DMS153 treated with DMSO at 0.1 percent for 48 hours (cell line): ENCODE measurements around the gene GALNT10.

Experiments used
- DNase-seq: peaks from one replicate; lab custom pipeline; 2025; ENCODE audit not compliant: unreplicated experiment; lab: John Stamatoyannopoulos, UW

Gene GALNT10

DNA sequence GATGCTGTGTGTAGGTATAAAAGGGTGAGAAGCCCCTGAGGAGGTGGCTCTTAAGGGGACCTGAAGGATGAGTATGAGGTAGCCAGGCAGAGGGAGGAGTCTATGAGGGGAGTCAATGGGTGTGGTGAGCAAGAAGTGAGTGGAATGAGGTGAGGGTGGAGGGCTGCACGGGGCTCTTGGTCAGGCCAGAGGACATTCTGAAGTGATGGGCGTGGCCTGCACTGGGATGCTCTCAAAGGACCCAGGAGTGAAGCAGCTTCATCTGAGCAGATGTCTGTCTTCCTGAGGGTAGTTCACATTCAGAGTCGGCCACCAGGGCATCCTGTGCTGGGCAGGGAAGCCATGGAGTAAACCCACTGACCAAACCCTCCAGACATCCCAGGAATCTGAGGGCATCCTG is 210.1 kb downstream of the GALNT10 start:
- DNase-seq: no peak

DNA sequence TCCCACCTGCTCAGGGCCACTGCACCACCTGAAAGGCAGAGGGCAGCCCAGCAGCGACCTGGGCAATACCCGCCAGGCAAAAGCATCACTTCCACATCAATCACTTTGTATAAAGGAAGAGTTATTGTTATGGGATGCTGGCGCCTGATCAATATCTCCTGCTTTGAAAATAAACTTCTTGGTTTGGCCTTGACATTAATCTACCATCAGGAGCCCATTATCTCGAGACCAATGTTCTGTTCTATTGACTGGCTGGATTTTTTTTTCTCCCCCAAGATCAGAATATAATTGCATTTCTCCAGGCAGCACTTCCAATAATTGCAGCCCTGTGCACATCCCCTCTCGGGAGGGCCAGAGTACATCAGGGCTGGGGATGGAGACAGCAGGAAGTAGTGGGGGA is 210.8 kb downstream of the GALNT10 start:
- DNase-seq: no peak

DNA sequence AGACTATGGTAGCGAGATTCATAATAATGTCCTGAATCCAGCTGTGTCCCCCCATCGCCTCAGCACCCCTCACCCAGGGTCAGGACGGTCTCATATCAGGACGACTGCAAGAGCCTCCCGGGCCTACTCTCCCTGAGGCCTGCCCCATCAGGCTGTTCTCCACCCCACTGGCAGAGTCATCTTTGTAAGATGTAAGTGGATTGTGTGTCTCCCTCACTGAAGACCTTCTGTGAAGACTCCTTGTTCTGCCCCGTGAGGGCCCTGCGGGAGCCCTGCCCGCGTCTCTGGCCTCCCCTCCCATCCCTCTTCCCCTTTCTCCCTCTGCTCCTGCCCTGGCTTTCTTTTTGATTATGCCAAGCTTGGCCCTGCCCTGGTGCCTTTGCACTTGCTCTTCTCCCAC is 211.4 kb downstream of the GALNT10 start:
- DNase-seq: no peak

DNA sequence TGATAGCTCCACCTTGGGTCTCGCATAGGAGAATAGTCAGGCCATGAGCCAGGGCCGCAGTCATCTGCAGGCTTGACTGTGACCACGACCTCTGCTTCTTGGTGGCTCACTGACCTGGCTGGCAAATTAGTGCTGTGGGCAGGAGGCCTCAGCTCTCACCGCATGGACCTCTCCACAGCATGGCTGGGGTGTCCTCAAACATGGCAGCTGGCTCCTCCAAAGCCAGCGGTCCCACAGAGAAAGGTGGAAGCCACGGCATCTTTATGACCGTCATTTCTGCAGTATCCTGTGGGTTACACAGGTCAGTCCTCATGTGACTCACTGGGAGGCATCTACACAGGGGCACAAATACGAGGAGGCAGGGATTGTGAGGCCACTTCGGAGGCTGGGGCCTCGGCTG is 212.1 kb downstream of the GALNT10 start:
- DNase-seq: no peak

DNA sequence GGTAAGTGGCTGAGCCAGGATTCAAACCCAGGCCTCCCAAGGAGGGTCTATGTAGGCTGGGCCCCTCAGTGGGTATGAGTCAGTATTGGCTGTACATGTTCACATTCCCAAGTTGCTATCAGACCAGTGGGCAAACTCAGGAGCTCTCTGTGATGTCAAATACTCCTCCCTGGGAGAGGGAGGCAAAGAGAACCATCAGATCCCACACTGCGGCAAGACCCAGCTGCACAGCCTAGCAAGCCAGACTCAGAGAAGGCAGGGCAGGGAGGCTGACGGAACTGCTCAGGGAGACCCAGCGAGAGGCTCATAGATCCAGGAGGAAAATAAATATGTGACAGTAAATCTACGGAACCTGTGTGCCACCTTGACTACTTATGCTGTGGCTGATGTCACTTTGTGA is 212.7 kb downstream of the GALNT10 start:
- DNase-seq: no peak

DNA sequence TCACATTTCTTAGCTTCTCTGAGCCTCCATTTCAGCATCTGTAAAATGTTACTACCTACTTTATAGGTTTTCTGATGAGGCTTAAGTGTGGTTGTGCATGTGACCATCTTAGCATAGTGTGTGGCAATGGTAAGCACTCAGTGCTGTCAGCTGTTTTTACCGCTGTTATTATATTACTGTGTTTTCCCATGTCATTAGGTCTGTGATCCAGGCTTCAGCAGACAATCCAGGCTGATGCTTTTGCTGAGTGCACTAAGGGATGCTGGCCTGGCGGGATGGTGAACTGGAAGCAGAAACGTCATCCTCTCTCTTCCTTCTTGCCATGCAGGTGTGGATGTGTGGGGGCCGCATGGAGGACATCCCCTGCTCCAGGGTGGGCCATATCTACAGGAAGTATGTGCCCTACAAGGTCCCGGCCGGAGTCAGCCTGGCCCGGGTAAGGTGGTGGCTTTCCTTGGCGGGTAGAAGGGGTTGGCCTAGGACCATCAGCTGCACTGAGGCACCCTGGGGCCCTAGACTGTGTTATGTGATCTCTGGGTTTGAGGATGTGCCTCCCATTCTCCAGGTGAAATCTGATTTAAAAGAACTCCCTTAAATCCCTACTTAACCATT is 213.3 kb downstream of the GALNT10 start:
- DNase-seq: no peak

DNA sequence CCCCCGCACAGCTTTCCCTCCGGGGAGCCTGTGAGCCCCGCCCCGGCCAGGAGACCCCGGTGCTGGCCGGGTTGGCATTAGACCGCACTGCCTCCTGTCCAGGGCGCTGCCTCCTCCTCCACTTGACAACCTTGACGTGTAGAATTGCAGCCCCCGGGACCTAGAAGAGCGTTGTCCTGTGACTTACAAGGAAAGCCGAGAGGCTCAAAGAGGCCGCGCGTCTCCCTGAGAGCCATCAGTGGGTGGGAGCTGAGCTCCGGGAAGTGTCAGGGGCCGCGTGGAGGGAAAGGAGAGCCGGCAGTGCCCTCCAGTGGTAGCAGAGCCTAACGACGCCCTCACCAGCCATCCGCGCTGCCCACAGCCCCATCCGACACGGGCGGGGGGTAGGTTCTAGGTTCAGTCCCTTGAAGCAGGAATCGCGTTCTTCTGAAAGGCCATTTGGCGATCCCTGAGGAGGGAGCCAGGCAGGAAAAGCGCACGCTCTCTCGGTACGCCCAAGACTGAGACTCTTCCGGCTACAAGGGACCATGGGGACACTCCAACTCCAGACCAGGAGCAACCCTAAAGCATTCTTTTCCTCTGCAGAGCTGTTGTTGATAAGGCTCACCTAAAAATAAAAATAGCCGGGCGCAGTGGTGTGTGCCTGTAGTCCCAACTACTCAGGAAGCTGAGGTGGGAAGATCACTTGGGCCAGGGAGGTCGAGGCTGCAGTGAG is 214.7 kb downstream of the GALNT10 start:
- no peak for DNase-seq

DNA sequence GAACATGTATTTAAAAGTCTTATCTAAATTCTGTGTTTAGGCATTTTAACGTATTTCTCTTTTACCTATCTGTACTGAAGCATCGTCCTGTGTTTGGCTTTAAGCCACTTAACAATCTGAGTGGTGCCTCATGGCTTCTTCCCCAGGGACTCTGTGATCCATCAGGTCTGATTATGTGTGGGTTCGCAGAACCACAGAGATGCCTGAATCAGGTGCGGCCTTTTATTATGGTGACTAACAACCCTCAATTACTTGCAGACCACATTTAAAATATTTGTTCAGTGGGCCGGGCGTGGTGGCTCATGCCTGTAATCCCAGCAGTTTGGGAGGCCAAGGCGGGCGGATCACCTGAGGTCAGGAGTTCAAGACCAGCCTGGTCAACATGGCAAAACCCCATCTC is 215.7 kb downstream of the GALNT10 start:
- DNase-seq: no peak

DNA sequence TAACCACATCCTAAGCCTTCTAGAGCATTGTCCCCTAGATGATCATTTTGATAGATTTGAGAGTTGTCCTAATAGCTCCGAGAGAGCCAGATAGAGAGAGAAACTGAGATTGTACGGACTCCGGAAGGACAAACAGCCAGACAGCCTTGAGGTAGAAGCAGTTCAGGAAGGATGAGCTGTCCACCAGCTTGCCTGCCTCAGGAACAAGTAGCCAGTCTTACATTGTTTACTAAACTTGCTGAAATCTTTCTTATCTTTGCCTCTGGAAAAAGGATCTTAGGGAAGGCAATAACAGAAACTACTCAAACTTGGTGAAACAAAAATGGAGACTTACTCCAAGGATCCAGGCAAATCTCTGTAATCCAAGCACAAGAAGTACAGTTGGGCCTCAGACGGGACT is 216.3 kb downstream of the GALNT10 start:
- DNase-seq: no peak

DNA sequence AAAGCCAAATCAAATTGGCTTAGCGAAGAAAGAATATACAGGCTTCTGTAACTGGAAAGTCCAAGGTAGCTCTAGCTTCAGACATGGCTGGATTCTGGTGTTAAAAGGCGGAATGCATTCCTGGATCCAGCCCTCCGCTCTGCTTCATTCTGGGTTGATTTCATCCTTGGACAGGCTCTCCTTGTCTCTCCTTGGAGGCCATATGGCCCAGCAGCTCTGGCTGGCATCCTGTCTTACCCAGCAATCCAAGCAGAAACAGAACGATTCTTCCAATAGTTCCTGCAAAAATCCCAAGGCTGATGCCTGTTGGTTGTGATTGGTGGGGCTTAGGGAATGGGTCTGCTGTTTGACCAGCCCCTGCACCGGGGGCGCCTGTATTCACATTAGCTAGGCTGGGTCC is 218.3 kb downstream of the GALNT10 start:
- no peak for DNase-seq

DNA sequence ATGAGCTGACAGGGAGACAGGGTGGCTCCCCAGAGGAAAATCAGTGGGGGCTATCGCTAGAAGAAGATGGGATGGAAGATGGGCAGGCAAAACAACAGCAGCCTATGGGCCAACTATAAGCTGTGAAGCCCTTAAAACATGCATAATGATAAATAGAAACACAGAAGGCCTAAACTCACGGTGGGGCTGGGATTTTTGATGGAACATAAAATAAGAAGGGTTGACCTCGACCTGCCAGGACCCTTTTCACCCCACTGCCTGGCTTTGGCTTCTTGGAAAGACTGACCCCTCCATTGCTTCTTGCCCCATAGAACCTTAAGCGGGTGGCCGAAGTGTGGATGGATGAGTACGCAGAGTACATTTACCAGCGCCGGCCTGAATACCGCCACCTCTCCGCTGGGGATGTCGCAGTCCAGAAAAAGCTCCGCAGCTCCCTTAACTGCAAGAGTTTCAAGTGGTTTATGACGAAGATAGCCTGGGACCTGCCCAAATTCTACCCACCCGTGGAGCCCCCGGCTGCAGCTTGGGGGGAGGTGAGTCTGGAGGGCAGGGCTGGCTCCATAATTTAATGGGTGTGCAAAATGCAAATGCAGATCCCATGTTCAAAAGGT is 218.8 kb downstream of the GALNT10 start:
- no peak for DNase-seq

DNA sequence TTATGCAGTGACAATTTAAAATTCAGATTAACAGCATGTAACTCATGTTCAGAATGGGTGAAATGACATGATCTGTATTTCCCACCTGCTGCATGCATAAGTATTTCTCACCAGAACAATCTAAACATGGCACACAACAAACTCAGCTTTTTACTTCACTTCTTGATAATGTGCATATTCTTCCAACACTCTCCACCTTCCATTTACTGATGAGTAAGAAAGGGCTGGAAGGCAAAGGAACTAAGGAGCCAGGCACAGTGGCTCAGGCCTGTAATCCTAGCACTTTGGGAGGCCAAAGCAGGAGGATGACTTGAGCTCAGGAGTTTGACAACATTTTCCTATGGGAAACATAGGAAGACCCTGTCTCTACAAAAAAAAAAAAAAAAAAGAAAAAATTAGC is 219.5 kb downstream of the GALNT10 start:
- DNase-seq: no peak

DNA sequence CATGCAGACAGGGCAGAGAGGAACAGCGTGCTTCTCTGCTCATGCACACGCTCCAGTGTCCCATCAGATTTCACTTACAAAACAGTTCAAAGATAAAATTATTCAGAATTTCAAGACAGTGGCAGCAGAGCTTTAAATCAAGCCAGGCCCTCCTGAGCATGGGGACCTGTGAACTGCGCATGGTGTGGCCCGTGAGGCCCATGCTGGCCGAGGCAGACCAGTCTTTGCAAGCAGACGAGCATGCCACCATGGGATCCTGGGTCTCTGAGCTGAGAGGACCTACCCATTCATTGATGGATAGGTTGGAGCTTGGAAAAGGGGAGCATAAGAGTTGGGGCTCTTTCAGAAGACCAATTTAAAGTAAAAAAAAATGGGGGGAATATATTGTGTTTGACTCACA is 220.3 kb downstream of the GALNT10 start:
- DNase-seq: no peak

DNA sequence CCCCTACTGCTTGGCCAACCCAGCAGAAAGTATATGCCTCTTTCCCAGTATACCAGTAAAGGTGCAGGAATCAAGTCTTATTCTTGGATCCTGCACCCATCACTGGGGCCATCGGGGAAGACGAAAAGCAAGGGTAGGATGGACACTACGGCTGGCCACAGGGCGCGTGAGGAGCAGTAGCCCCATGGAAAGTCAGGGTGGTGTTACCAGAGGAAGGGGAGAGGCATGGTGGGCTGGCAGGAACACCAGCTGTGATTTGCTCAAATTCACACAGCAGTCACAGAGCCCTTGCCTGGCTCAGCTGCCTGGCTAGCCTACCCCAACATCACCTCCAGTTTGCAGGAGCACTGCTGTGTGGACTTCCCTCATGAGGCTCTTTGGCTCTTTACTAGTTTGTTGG is 220.8 kb downstream of the GALNT10 start:
- DNase-seq: no peak

DNA sequence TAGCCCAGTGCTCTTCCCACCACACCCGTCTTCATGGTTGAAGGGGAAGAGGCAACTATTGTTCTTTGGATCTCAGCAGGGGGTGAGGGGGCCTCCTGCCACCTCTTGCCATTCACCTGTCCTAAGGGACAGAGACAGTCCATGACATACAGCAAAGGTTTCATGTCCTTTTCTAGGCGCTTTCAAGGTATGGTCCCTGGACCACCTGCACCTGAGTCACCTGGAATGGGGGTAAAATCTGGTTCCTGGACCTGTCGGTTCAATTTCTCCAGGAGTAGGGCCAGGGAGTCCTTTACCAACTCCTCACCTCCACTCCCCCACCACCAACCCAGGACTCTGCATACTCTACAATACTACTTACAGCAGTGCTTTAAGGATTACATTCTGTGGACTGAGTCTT is 221.8 kb downstream of the GALNT10 start:
- DNase-seq: no peak

DNA sequence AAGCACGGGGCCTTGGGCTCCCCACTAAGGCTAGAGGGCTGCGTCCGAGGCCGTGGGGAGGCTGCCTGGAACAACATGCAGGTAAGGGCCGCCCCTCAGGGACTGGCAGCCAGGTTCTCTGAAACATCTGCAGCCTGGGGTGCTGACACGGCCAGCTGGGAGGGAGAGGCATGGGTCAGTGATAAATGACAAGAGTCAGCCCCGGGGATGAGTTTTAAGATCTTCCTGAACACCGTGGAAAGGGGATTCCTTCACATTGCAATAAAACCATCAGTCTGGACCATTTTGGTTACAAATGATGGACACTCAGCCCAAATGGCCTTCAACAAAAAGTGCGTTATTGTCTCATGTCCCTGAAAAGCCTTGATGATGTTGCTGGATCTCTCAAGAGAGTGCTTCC is 222.4 kb downstream of the GALNT10 start:
- DNase-seq: no peak

DNA sequence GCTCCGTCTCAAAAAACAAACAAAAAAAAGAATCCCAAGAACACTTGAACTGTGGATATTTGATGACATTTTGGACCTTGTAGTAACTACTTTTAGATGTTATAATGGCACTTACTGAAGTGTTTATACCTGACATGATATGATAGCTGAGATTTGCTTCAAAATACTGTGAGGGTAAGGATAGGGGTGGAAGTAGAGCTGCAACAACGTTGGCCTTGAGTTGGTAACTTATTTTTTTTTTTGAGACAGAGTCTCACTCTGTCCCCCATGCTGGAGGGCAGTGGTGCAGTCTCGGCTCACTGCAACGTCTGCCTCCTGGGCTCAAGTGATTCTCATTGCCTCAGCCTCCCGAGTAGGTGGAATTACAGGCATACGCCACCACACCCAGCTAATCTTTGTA is 224.6 kb downstream of the GALNT10 start:
- no peak for DNase-seq

DNA sequence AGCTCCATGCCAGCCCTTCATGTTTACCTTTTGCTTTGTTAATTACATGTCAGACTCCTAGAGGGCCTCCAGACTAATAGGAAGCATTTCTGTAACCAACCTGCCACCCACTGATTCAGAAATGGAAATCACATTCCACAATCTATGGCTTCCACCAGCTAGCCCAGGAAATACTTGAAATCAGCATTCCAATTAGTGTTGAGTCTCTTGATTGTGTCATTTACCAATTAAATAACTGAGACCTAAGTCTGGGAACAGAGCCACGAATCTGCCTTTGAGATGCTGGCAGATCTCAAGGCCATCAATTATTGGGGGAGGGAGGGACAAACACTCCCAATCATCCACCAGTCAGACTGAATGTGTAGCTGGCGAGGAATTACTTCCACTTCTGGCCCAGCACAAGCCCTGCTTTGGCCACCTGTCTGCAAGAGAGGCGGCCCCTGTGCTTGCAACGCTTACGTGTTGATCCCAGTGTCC is 227.8 kb downstream of the GALNT10 start:
- DNase-seq: no peak

DNA sequence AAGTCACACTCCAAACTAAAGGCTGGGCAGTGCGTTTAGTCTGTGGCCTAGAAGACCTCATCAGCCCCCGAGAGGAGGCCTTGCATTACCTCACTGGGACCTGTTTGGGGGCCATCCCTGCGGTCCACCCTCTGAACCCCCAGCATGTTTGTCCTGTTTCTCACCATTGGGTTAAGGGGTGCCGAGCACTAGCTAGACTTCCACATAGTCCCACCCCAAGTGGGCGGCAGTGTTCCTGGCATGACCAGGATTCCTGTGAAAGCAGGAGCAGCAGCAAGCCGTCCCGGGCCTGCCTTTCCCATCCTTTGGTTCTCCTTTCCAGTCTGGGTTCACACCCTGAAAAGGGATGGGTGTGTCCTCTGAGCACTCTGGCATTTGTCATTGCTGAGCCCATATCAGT is 228.7 kb downstream of the GALNT10 start:
- DNase-seq: no peak

DNA sequence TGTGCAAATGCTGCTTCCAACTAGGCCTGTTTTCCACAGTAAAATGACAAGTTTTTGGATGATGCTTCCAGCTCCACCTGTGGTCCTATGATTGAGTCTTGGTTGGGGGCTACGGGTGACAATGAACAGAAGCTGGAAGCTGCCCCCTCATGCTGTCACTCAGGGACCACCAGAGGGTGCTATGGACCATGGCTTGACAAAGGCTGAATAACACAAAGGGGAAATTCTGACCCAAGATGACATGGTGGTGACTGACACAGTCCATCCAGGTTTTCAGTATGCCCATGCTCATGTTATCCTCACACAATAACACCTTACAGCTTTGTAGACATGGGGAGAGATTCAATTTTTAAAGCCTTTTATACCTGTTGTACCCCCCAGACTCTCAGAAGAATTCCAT is 231.3 kb downstream of the GALNT10 start:
- no peak for DNase-seq

DNA sequence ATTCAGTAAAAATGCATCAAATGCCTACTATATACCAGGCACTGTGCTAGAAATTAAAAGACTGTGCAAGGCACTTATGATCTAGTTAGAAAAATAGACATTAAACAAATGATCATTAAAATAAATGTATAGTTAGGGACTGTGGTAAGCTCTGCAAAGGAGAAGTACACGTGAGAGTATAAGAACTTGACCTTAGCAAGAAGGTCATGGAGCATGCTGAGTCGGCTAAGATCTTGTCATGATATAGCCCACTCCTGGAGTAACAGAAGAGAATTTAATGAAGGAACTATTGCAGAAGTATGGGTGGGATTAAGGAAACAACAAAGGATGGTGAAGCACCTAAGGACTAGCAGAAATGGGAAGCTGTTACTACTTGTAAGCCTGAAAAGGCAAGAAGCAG is 231.8 kb downstream of the GALNT10 start:
- no peak for DNase-seq

DNA sequence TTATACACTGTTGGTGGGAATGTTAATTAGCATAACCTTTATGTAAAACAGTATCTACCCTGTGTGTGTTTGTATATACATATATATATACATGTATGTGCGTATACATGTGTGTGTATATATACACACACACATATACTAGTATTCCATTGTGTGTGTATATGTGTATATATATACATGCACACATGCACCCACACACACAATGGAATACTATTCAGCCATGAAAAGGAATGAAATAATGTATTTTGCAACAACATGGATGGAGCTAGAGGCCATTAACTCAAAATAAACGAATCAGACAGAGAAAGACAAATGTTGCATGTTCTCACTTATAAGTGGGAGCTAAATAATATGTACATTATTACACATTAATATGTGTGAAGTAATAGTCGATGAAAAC is 237.7 kb downstream of the GALNT10 start:
- no peak for DNase-seq

DNA sequence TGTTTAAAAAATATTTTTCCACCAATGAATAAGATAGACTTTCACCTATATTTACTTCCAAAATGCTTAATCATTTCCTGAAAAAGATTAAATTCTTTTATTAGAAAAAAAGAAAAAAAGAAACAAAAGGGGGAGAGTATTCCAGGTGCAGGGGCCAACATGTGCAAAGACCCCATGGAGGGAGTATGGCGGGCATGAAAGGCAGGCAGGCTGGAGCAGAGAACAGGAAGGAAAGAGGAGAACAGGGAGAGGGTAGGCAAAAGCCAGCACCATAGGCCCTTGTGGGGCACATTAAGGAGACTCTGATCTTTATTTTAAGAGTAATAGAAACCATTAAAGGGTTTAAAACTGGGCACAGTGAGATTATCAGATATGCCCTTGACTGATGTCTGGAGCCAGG is 238.8 kb downstream of the GALNT10 start:
- DNase-seq: no peak
